ENCODE measurements around the gene MON2. TPM values are rescaled to one million over a fixed set of nuclear protein-coding genes. Genes with fewer than 3 reads are reported as not detected.

The MON2 gene
- total RNA-seq, 1 donor from 2014 or later = 21.3 TPM

DNA sequence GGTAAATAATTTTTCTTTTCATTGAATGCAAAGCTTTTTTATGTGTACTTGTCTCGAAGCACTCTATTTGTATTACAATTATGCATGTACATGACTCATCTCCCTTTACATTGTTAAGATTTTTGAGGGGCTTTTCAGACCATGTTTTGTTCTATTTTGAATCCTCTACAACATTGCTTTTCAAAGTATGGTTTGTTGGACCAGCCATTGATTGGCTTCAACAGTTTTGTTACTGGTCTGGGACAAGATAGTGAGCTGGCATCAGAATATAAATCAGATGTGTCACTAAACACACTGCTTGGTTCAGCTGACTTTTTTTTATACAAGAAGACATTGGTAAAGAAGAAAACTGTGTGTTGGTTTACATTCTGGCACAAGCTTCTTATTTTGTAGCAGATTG, 122.3 kb downstream of the MON2 start:
- Histone ChIP-seq H3K36me3 (ENCODE audit: control insufficient read depth, insufficient read depth, low read length) (peaks cover 1% of the 10 kb centered on the region), H3K27me3 (ENCODE audit: control insufficient read depth, insufficient read depth, low read length) (no peaks in the 10 kb centered on the region), H3K4me3 (ENCODE audit: low read depth, low read length) (no peak overlapping the region)
- FAIRE-seq = no peak
- no peak for TF ChIP-seq CTCF (IDR thresholded peaks at IDR 0.05; ENCODE audit: insufficient read depth, low read length, severe bottlenecking)
- no peak for DNase-seq (ENCODE audit: low read depth)

DNA sequence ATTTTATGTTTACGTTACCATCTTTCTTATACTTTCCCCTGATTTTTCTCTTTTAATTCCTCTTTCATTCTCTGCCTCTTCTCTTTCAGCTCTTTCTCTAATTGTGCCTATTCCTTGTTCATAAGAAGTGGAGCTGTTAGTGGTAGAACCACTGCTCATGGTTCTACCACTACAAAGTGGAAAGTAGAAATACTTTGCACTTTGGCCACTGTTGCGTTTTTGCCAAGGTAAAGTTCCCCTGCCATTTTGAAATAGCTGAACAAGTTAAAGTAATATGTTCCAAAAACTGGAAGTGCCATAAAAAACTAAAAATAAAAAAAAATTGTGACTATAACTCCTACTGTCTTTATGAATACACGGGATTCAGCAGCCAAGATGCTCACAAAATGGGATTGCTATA, 130.6 kb downstream of the MON2 start:
- DNase-seq (ENCODE audit: low read depth) (no peak), FAIRE-seq (no peak)
- Histone ChIP-seq H3K27me3 (ENCODE audit: control insufficient read depth, insufficient read depth, low read length) (no peaks in the 10 kb centered on the region), H3K36me3 (ENCODE audit: control insufficient read depth, insufficient read depth, low read length) (no peaks in the 10 kb centered on the region), H3K4me3 (ENCODE audit: low read depth, low read length) (no peak overlapping the region)
- TF ChIP-seq CTCF (IDR thresholded peaks at IDR 0.05; ENCODE audit: insufficient read depth, low read length, severe bottlenecking) = no peak

- FAIRE-seq (no peak), DNase-seq (ENCODE audit: low read depth) (no peak)
- H3K36me3 ChIP-seq (ENCODE audit: control insufficient read depth, insufficient read depth, low read length) = no peaks in the 10 kb centered on the region
- no peaks in the 10 kb centered on the region for H3K27me3 ChIP-seq (ENCODE audit: control insufficient read depth, insufficient read depth, low read length)
- H3K4me3 ChIP-seq (ENCODE audit: low read depth, low read length) = no peak overlapping the region
- TF ChIP-seq CTCF (IDR thresholded peaks at IDR 0.05; ENCODE audit: insufficient read depth, low read length, severe bottlenecking) = no peak
Measured at GRCh38 chr12:62598846-62599245, 132.2 kb downstream of the MON2 start.

- peak; percentile 2 for TF ChIP-seq CTCF (IDR thresholded peaks at IDR 0.05; ENCODE audit: insufficient read depth, low read length, severe bottlenecking)
- DNase-seq (ENCODE audit: low read depth) (no peak), FAIRE-seq (no peak)
- no peaks in the 10 kb centered on the region for H3K27me3 ChIP-seq (ENCODE audit: control insufficient read depth, insufficient read depth, low read length)
- no peak overlapping the region for H3K4me3 ChIP-seq (ENCODE audit: low read depth, low read length)
- no peaks in the 10 kb centered on the region for H3K36me3 ChIP-seq (ENCODE audit: control insufficient read depth, insufficient read depth, low read length)
Measured at GRCh38 chr12:62599854-62600437, 133.3 kb downstream of the MON2 start.

GRCh38 chr12:62601765-62602164, 135.1 kb downstream of the MON2 start:
- Histone ChIP-seq H3K27me3 (ENCODE audit: control insufficient read depth, insufficient read depth, low read length) (no peaks in the 10 kb centered on the region), H3K4me3 (ENCODE audit: low read depth, low read length) (no peak overlapping the region), H3K36me3 (ENCODE audit: control insufficient read depth, insufficient read depth, low read length) (no peaks in the 10 kb centered on the region)
- TF ChIP-seq CTCF (IDR thresholded peaks at IDR 0.05; ENCODE audit: insufficient read depth, low read length, severe bottlenecking) = no peak
- FAIRE-seq = no peak
- no peak for DNase-seq (ENCODE audit: low read depth)
